CD4-positive, alpha-beta T cell treated with Interleukin-6 at 100 ng/mL for 8 hours (primary cell): ENCODE results near the gene GNG3.
"Not testable (repeated sequence)": the region's sequence is repeated elsewhere in the genome, so short reads cannot be mapped to it uniquely, and the experiment has no call there.

Experiments
- DNase-seq: peaks from one replicate; pipeline ENCODE4 v3.0.0-alpha.2; 2020; ENCODE audit warnings: mixed read lengths, low spot score

The GNG3 gene

GRCh38 chr11:62707277-62707861, at the start of gene GNG3, which contains the start of gene BSCL2:
TSS of gene GNG3 (plus strand) at chr11:62707676. CDS start at chr11:62708296, 620 bp downstream.
TSS of gene BSCL2 (minus strand) at chr11:62707424. CDS start at chr11:62707195, 229 bp downstream.
- DNase-seq = no peak

- peak; percentile 52 for DNase-seq
Measured at GRCh38 chr11:62664405-62665074, 42.9 kb upstream of the GNG3 start.

- peak; percentile 93 for DNase-seq
Measured at GRCh38 chr11:62665075-62665598, 42.3 kb upstream of the GNG3 start, which contains the start of the genes C11orf98 and CSKMT. TSS of gene C11orf98 (minus strand) at chr11:62665210. CDS start at chr11:62665169, 41 bp downstream. TSS of gene CSKMT (plus strand) at chr11:62665312. CDS start at chr11:62665880, 568 bp downstream.

- peak; percentile 51 for DNase-seq
Measured at GRCh38 chr11:62665599-62666258, 41.7 kb upstream of the GNG3 start.

GRCh38 chr11:62666259-62666926, 41.1 kb upstream of the GNG3 start:
- no peak for DNase-seq

GRCh38 chr11:62667460-62667859, 40.0 kb upstream of the GNG3 start:
- DNase-seq = no peak

GRCh38 chr11:62669420-62670161, 37.9 kb upstream of the GNG3 start:
- DNase-seq = no peak

GRCh38 chr11:62671236-62671607, 36.3 kb upstream of the GNG3 start:
- no peak for DNase-seq

GRCh38 chr11:62671608-62672389, 35.7 kb upstream of the GNG3 start, which contains the start of the genes LBHD1 and UQCC3:
TSS of gene LBHD1 (minus strand) at chr11:62672267. CDS start at chr11:62670031, 2,236 bp downstream.
TSS of gene UQCC3 (plus strand) at chr11:62671673. CDS start at chr11:62671746, 73 bp downstream.
- DNase-seq = peak; percentile 72

GRCh38 chr11:62673196-62673525, 34.3 kb upstream of the GNG3 start:
- DNase-seq = no peak

- not testable (repeated sequence) for DNase-seq
Measured at GRCh38 chr11:62675415-62675814, 32.1 kb upstream of the GNG3 start.

GRCh38 chr11:62676698-62677097, 30.8 kb upstream of the GNG3 start:
- DNase-seq = no peak

GRCh38 chr11:62677156-62677555, 30.3 kb upstream of the GNG3 start:
- DNase-seq = no peak

- no peak for DNase-seq
Measured at GRCh38 chr11:62677714-62678113, 29.8 kb upstream of the GNG3 start.

GRCh38 chr11:62678433-62678769, 29.1 kb upstream of the GNG3 start:
- no peak for DNase-seq

GRCh38 chr11:62678770-62679696, 28.4 kb upstream of the GNG3 start, which contains the start of gene UBXN1:
TSS of gene UBXN1 (minus strand) at chr11:62679073. CDS start at chr11:62678923, 150 bp downstream.
- DNase-seq = peak; percentile 82

- peak; percentile 44 for DNase-seq
Measured at GRCh38 chr11:62680825-62681240, 26.6 kb upstream of the GNG3 start.

- no peak for DNase-seq
Measured at GRCh38 chr11:62682518-62682917, 25.0 kb upstream of the GNG3 start.
